ENCODE measurements around the gene FEM1A.
A peak's percentile ranks its signal among the peaks of the same experiment; 100 is the strongest.
"Not testable (repeated sequence)": the region's sequence is repeated elsewhere in the genome, so short reads cannot be mapped to it uniquely, and the experiment has no call there.

The FEM1A gene

GRCh38 chr19:4774136-4774535, 17.4 kb upstream of the FEM1A start:
- peak; percentile 25 to 26 for DNase-seq

- no peak for DNase-seq
Measured at GRCh38 chr19:4775627-4776152, 15.8 kb upstream of the FEM1A start.

GRCh38 chr19:4776436-4777211, 14.9 kb upstream of the FEM1A start:
- DNase-seq, result no peak

- not testable (repeated sequence) for DNase-seq
Measured at GRCh38 chr19:4778124-4778523, 13.4 kb upstream of the FEM1A start.

GRCh38 chr19:4780860-4781259, 10.7 kb upstream of the FEM1A start:
- no peak for DNase-seq

- no peak for DNase-seq
Measured at GRCh38 chr19:4781801-4782200, 9.7 kb upstream of the FEM1A start.

- not testable (repeated sequence) for DNase-seq
Measured at GRCh38 chr19:4786412-4787016, 5.0 kb upstream of the FEM1A start.

- DNase-seq, result not testable (repeated sequence)
Measured at GRCh38 chr19:4792019-4792865, 708 bp downstream of the FEM1A start.

- not testable (repeated sequence) for DNase-seq
Measured at GRCh38 chr19:4792866-4793195, 1.3 kb downstream of the FEM1A start.

GRCh38 chr19:4793278-4793677, 1.7 kb downstream of the FEM1A start:
- DNase-seq, result not testable (repeated sequence)

GRCh38 chr19:4794971-4795370, 3.4 kb downstream of the FEM1A start:
- DNase-seq, result no peak

- no peak for DNase-seq
Measured at GRCh38 chr19:4795400-4795799, 3.9 kb downstream of the FEM1A start.

GRCh38 chr19:4800591-4801081, 9.1 kb downstream of the FEM1A start:
- no peak for DNase-seq

- DNase-seq, result no peak
Measured at GRCh38 chr19:4801085-4801619, 9.6 kb downstream of the FEM1A start.

GRCh38 chr19:4802711-4803110, 11.2 kb downstream of the FEM1A start:
- no peak for DNase-seq

- peak in 1 of 2 experiments; percentile 21 for DNase-seq
Measured at GRCh38 chr19:4803736-4804695, 12.5 kb downstream of the FEM1A start.

- DNase-seq, result not testable (repeated sequence)
Measured at GRCh38 chr19:4805140-4805539, 13.6 kb downstream of the FEM1A start.

- no peak for DNase-seq
Measured at GRCh38 chr19:4806384-4806783, 14.8 kb downstream of the FEM1A start.

GRCh38 chr19:4807188-4807587, 15.7 kb downstream of the FEM1A start:
- no peak for DNase-seq

GRCh38 chr19:4811328-4812131, 20.0 kb downstream of the FEM1A start:
- peak; percentile 18 to 21 for DNase-seq

All from NCI-H187 (cell line).